Right lobe of liver (tissue), 4 donors: Measurements from ENCODE around the gene BBS4.

Source experiments
- CTCF ChIP-seq, 4 donors: fragments of 200-600 bp in 3 of 4; fragments of 450-650 bp in 1 of 4; IDR thresholded peaks; one replicate each; pipeline versions ENCODE4 v1.5.1 to v1.8.0; 2016 to 2022; ENCODE audit warnings: antibody characterized with exemption in 4 of 4, mild to moderate bottlenecking in 2 of 4
- POLR2A ChIP-seq: fragments of 450-650 bp; IDR thresholded peaks from one replicate; pipeline ENCODE4 v1.6.1; 2017; ENCODE audit warnings: antibody characterized with exemption, mild to moderate bottlenecking
- donor health status: DM: no; HTN: no; CAD: no.
- donor health status: DM: no; HTN: no; CAD: no.
- donor health status: DM: no; HTN: yes; CAD: no.

GRCh38 chr15:72764656-72765055 is 78.6 kb downstream of the BBS4 start:
- TF ChIP-seq CTCF (IDR thresholded peaks at IDR 0.05) (no peak), POLR2A (no peak)
